ENCODE measurements around the gene TRIM65. TPM values are rescaled to one million over a fixed set of nuclear protein-coding genes. Genes with fewer than 3 reads are reported as not detected.

Gene TRIM65
- total and polyA plus RNA-seq, 2 experiments from 2014 or later, result 13.8 to 54.0 TPM

- H3K9me2 ChIP-seq (ENCODE audit: insufficient read depth), result no peaks in the 10 kb centered on the region
- Mint-ChIP-seq H3K4me1 (no peaks in the 10 kb centered on the region; the same call in 2 of the 3 replicates), H3K27me3 (ENCODE audit: insufficient read depth, low read depth, poor library complexity) (peaks cover 3% of the 10 kb centered on the region), H3K36me3 (ENCODE audit: low read depth) (peaks cover 8% of the 10 kb centered on the region; the same call in 2 of the 3 replicates), H3K27ac (no peak overlapping the region), H3K4me3 (no peak overlapping the region), H3K9me3 (no peaks in the 10 kb centered on the region)
- H3F3A ChIP-seq (replicated peaks; ENCODE audit: low read depth), result no peaks in the 10 kb centered on the region
- no peaks in the 10 kb centered on the region for H4K20me1 ChIP-seq (replicated peaks; ENCODE audit: insufficient read depth)
- ATAC-seq (no peak), DNase-seq (ENCODE audit: low spot score) (no peak)
- no peak for TF ChIP-seq ETS1 (IDR thresholded peaks at IDR 0.05)
- TF ChIP-seq EZH2 (IDR thresholded peaks at IDR 0.05; ENCODE audit: low read depth, unreplicated experiment), result no peak
- no peak for TF ChIP-seq STAT1 (IDR thresholded peaks at IDR 0.05; ENCODE audit: unreplicated experiment)
- no peak for TF ChIP-seq ZNF462 (CRISPR knock-in tag; IDR thresholded peaks at IDR 0.05)
- TF ChIP-seq EZH2phosphoT487 (IDR thresholded peaks at IDR 0.05; ENCODE audit: unreplicated experiment), result no peak
- no peak for TF ChIP-seq POLR2AphosphoS5 (IDR thresholded peaks at IDR 0.05; ENCODE audit: low read depth)
- TF ChIP-seq, protein P1, sequence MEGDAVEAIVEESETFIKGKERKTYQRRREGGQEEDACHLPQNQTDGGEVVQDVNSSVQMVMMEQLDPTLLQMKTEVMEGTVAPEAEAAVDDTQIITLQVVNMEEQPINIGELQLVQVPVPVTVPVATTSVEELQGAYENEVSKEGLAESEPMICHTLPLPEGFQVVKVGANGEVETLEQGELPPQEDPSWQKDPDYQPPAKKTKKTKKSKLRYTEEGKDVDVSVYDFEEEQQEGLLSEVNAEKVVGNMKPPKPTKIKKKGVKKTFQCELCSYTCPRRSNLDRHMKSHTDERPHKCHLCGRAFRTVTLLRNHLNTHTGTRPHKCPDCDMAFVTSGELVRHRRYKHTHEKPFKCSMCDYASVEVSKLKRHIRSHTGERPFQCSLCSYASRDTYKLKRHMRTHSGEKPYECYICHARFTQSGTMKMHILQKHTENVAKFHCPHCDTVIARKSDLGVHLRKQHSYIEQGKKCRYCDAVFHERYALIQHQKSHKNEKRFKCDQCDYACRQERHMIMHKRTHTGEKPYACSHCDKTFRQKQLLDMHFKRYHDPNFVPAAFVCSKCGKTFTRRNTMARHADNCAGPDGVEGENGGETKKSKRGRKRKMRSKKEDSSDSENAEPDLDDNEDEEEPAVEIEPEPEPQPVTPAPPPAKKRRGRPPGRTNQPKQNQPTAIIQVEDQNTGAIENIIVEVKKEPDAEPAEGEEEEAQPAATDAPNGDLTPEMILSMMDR (conservative IDR thresholded peaks at IDR 0.05; ENCODE audit: low read depth in 2 of 2), result no peak
- TF ChIP-seq ZNF331 (CRISPR knock-in tag; IDR thresholded peaks at IDR 0.05; ENCODE audit: low read depth), result no peak
- no peak for TF ChIP-seq ZNF114 (CRISPR knock-in tag; IDR thresholded peaks at IDR 0.05)
- TF ChIP-seq, protein P2, sequence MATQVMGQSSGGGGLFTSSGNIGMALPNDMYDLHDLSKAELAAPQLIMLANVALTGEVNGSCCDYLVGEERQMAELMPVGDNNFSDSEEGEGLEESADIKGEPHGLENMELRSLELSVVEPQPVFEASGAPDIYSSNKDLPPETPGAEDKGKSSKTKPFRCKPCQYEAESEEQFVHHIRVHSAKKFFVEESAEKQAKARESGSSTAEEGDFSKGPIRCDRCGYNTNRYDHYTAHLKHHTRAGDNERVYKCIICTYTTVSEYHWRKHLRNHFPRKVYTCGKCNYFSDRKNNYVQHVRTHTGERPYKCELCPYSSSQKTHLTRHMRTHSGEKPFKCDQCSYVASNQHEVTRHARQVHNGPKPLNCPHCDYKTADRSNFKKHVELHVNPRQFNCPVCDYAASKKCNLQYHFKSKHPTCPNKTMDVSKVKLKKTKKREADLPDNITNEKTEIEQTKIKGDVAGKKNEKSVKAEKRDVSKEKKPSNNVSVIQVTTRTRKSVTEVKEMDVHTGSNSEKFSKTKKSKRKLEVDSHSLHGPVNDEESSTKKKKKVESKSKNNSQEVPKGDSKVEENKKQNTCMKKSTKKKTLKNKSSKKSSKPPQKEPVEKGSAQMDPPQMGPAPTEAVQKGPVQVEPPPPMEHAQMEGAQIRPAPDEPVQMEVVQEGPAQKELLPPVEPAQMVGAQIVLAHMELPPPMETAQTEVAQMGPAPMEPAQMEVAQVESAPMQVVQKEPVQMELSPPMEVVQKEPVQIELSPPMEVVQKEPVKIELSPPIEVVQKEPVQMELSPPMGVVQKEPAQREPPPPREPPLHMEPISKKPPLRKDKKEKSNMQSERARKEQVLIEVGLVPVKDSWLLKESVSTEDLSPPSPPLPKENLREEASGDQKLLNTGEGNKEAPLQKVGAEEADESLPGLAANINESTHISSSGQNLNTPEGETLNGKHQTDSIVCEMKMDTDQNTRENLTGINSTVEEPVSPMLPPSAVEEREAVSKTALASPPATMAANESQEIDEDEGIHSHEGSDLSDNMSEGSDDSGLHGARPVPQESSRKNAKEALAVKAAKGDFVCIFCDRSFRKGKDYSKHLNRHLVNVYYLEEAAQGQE (IDR thresholded peaks at IDR 0.05; ENCODE audit: unreplicated experiment), result no peak
- TF ChIP-seq NANOG (IDR thresholded peaks at IDR 0.05; ENCODE audit: borderline replicate concordance), result no peak
- TF ChIP-seq CREB1 (CRISPR knock-in tag; IDR thresholded peaks at IDR 0.05; ENCODE audit: low read depth), result no peak
- no peaks in the 10 kb centered on the region for H3K27me3 ChIP-seq (ENCODE audit: insufficient read depth)
- no peak overlapping the region for H3K4me3 ChIP-seq
- H3K79me2 ChIP-seq (replicated peaks; ENCODE audit: insufficient read depth), result no peaks in the 10 kb centered on the region
- H3K4me2 ChIP-seq, result no peak overlapping the region
- H3K36me3 ChIP-seq (ENCODE audit: insufficient read depth), result no peaks in the 10 kb centered on the region
- no peak overlapping the region for H2AFZ ChIP-seq
- no peaks in the 10 kb centered on the region for H3K4me1 ChIP-seq (ENCODE audit: insufficient read depth)
- H3K27ac ChIP-seq (ENCODE audit: low read depth), result no peak overlapping the region
These were observed 37.1 kb upstream of the TRIM65 start for GRCh38 chr17:75933808-75934207.
